HG03159 (cell line): ENCODE results near the gene OR6S1.
"Not testable (repeated sequence)": the region's sequence is repeated elsewhere in the genome, so short reads cannot be mapped to it uniquely, and the experiment has no call there.

Experiments
- ATAC-seq: cut with Tn5 transposase; IDR thresholded peaks from one replicate; pipeline ENCODE4 v1.9.1; 2021; ENCODE audit warnings: mild to moderate bottlenecking, moderate library complexity; ENCODE audit not compliant: unreplicated experiment

OR6S1 gene

DNA sequence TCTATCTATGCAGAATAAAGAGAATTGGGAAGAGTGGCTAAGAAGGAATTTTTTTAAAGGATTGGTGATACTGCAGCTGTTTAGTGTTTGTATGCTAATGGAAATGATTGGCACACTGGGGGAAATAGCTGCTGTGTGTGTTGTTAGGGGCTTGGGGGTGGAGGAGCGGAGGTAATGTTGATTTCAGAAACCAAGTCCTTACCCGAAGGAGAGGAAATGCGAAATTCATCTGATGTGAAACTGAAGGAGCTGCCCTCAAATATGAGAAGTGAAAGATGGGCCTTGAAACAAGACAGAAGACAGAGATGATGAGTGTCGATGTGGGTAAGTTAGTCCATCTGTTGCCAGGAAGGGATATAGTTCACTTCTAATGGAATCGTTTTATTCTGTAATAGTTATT, 29.1 kb downstream of the OR6S1 start:
- no peak for ATAC-seq

- ATAC-seq = no peak
Observed at GRCh38 chr14:20611277-20611676, 30.2 kb downstream of the OR6S1 start.

GRCh38 chr14:20610002-20610765, 31.3 kb downstream of the OR6S1 start:
- ATAC-seq = no peak

- ATAC-seq = no peak
Observed at GRCh38 chr14:20609215-20610001, 32.1 kb downstream of the OR6S1 start.

DNA sequence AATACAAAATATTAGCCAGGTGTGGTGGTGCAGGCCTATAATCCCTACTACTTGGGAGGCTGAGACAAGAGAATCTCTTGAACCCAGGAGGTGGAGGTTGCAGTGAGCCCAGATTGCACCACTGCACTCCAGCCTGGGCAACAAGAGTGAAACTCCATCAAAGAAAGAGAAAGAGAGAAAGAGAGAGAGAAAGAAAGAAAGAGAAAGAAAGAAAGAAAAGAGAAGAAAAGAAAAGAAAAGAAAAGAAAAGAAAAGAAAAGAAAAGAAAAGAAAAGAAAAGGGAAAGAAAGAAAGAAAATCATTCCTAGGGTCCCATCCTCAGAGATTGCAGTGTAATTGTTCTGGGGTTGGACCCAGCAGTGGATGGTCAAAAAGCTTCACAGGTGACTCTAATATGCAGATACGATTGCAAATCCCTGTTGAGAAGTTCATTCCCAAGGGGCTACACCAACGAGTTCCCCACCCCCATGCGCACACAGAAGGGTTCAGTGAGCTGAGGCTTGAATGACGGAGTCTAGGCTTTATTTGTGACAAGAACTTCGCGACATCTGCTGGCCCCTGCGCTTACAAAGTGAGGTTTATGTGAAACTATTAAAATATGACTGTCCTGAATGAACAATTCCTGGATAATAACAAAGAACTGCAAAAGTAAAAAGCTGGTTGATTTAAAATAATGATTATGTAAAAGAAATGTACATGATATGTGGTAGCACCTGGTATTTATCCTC, 32.9 kb downstream of the OR6S1 start:
- ATAC-seq = no peak

- ATAC-seq = no peak
Observed at GRCh38 chr14:20607617-20608016, 33.9 kb downstream of the OR6S1 start.

- no peak for ATAC-seq
Observed at GRCh38 chr14:20606902-20607242, 34.6 kb downstream of the OR6S1 start.

GRCh38 chr14:20606190-20606901, 35.1 kb downstream of the OR6S1 start:
- no peak for ATAC-seq

DNA sequence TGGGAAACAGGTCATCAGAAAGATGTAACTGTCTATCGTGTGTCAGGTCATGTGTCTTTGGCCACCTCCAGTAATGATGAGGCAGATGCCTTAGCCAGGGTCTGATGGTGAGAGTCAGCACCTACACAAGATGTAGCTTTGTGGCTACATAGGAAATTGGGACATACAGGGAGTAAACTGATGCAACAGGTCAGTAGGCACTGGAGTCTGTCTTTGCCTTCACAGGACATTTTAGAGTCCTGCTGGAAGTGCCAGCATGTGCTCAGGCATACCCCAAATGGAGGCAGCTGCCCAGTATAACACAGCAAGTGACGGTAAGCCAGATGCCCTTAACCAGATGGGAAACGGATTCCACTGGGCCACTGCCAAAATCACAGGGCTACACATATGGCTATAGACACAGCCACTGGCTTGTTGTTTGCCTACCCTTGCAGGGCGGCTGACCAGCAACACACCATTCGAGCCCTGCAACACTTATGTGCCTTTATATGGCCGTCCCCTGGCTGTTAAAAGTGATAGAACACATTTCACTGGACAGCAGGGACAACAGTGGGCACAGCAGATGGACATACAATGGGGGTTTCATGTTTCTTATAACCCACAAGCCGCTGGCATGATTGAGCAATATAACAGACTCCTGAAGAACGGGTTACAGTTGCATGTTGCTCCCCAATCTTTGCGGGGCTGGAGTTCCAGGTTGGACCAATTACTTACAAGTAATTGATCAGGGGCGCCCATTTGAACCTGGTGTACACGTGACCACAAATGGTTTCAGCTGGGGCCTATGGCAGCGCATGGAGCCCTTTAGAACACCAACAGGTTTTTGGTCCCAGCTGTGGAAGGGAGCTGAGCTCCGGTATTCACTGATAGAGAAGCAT, 37.4 kb downstream of the OR6S1 start:
- ATAC-seq = no peak

DNA sequence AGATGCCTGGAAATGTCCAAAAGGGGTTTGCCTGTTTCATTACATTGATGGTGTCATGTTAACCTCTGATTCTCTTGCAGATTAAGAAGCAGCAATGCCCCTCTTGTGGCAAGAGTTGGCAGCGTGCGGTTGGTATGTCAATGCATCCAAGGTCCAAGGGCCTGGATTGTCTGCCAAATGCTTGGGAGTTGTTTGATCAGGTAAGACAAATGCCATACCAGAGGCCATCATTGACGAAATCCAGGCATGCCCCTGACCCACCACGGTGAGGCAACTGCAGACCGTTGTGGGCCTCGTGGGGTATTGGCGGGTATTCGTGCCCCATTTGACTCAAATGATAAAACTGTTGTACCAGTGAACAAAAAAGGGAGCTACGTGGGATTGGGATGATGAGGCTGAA, 38.9 kb downstream of the OR6S1 start:
- no peak for ATAC-seq

- no peak for ATAC-seq
Observed at GRCh38 chr14:20601522-20601921, 40.0 kb downstream of the OR6S1 start.

DNA sequence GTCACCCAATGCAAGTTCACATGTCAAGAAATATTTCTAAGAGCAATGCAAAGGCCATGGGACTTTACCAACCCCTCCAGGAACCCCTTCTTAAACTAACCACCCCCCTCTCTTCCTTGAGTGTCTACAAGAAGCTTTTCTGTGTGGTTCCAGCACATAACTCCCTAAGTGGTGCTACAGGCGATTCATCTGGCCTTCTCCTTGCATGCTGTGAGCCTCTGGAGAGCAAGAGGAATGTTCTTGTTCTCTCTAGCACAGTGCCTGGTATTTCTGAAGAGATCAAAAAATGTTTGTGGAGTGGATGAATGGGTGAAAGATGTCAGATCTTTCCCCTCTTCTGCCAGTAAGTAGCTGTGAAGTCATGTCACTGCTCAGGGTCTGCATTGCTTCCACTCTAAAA, 44.4 kb downstream of the OR6S1 start:
- ATAC-seq = no peak

DNA sequence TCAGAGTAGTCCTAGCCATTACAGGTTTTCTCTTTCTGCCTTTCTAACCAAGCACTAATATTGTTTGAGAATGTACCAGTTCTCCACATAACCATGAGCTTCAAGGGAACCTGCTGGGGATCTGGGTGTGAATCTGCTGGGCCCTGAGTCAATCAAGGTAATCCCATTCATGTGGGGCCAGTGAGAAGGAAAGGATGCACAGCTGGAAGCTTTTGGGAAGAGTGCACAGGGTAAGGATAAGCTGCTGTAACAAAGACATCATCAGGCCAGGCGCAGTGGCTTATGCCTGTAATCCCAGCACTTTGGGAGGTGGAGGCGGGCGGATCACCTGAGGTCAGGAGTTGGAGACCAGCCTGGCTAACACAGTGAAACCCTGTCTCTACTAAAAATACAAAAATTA, 45.8 kb downstream of the OR6S1 start:
- not testable (repeated sequence) for ATAC-seq

- no peak for ATAC-seq
Observed at GRCh38 chr14:20592574-20592973, 48.9 kb downstream of the OR6S1 start.

DNA sequence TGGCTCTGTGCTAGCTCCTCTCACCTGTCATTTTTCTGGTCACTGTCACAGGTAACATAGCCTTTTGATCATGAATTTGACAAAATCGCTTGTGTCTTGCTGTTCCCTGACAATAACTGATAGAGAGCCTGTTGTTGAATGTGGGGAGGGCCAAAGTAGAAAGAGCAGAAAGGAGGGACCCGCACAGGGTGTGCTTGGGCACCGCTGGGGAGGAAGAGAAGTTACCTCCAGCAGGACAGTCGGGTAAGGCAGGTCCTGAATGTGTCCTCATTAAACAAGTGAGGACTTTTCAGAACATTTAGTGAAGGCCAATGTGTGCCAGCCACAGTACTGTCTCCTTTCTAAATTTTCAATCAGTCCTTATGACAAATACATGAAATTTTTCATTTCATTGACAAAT, 50.3 kb downstream of the OR6S1 start, which contains the start of gene RNASE12:
TSS of gene RNASE12 (minus strand) at position 142 of the 400 bp plus-strand sequence. CDS start 653 bp downstream, outside the sequence.
- ATAC-seq = no peak
